OCI-LY7 (cell line): ENCODE data around the gene PPP1R16B. TPM values are rescaled to one million over a fixed set of nuclear protein-coding genes. Genes with fewer than 3 reads are reported as not detected.
A peak's percentile ranks its signal among the peaks of the same experiment; 100 is the strongest.

Experiments used
- BruUV-seq: library from RNA; stranded (reverse); fragments of 400-500 nt; replicated peaks from 2 replicates; lab custom pipeline; 2021; lab: Mats Ljungman, UMichigan
- CTCF ChIA-PET: fragments of 300-600 bp; sonication (Branson Sonifier 250); formaldehyde crosslinking; loops from one replicate; lab custom pipeline; 2022; ENCODE audit warnings: antibody characterized with exemption; ENCODE audit not compliant: unreplicated experiment; lab: Charles Lee
- POLR2A ChIA-PET: fragments of 300-600 bp; sonication (Branson Sonifier 250); formaldehyde crosslinking; loops from one replicate; lab custom pipeline; 2022; ENCODE audit warnings: antibody characterized with exemption; lab: Charles Lee
- DNase-seq: peaks from one replicate; pipeline ENCODE4 v3.0.0-alpha.2; 2015; ENCODE audit warnings: low spot score
- H2AFZ ChIP-seq: fragments of 200-600 bp; sonication (generic), shearing (Covaris generic); 2 replicates; pipeline ENCODE4 v1.6.1; 2014; ENCODE audit warnings: mild to moderate bottlenecking, antibody characterized with exemption, low read length, moderate library complexity
- H3K27ac ChIP-seq: fragments of 200-600 bp; sonication (generic); 2 replicates; pipeline ENCODE4 v1.5.1; 2014; ENCODE audit warnings: mixed run types, low read depth, mild to moderate bottlenecking, moderate library complexity, low read length, inconsistent platforms; ENCODE audit not compliant: poor library complexity, severe bottlenecking
- H3K36me3 ChIP-seq: fragments of 200-600 bp; sonication (generic); 2 replicates; pipeline ENCODE4 v1.6.1; 2014; ENCODE audit warnings: mild to moderate bottlenecking, antibody characterized with exemption, low read length, moderate library complexity, mixed read lengths; ENCODE audit not compliant: insufficient read depth
- H3K4me1 ChIP-seq: fragments of 200-600 bp; sonication (generic); 2 replicates; pipeline ENCODE4 v1.5.1; 2014; ENCODE audit warnings: mild to moderate bottlenecking, low read length; ENCODE audit not compliant: insufficient read depth, poor library complexity, severe bottlenecking
- H3K4me2 ChIP-seq: fragments of 200-600 bp; sonication (generic); 2 replicates; pipeline ENCODE4 v1.6.1; 2014; ENCODE audit warnings: mild to moderate bottlenecking, low read length
- H3K4me3 ChIP-seq: fragments of 200-600 bp; sonication (generic); 2 replicates; pipeline ENCODE4 v1.5.1; 2014; ENCODE audit warnings: mild to moderate bottlenecking, low read depth, low read length; ENCODE audit not compliant: poor library complexity, severe bottlenecking
- H3K79me2 ChIP-seq: fragments of 200-600 bp; sonication (generic); 2 replicates; pipeline ENCODE4 v1.6.1; 2016; ENCODE audit warnings: low read depth, mild to moderate bottlenecking, low read length, moderate library complexity, mixed read lengths; ENCODE audit not compliant: insufficient read depth
- H3K9me2 ChIP-seq: fragments of 200-600 bp; sonication (generic); 2 replicates; pipeline ENCODE4 v1.6.1; 2016; ENCODE audit warnings: mild to moderate bottlenecking, low read length, mixed read lengths; ENCODE audit not compliant: insufficient read depth
- H3K9me3 ChIP-seq: fragments of 200-600 bp; sonication (generic); 2 replicates; pipeline ENCODE4 v1.6.1; 2014; ENCODE audit warnings: mild to moderate bottlenecking, mixed run types, low read length, mixed read lengths
- H4K20me1 ChIP-seq: fragments of 200-600 bp; sonication (generic); 2 replicates; pipeline ENCODE4 v1.6.1; 2014; ENCODE audit warnings: mild to moderate bottlenecking, antibody characterized with exemption, low read length, moderate library complexity, mixed read lengths; ENCODE audit not compliant: insufficient read depth
- CTCF ChIP-seq: fragments of 200-600 bp; sonication (generic); conservative IDR thresholded peaks from 2 replicates; pipeline ENCODE4 v1.5.1; 2014; ENCODE audit warnings: mild to moderate bottlenecking, antibody characterized with exemption, low read length, moderate library complexity, mixed read lengths
- EZH2phosphoT487 ChIP-seq: fragments of 200-600 bp; sonication (generic); IDR thresholded peaks from 2 replicates; pipeline ENCODE4 v1.6.1; 2018; ENCODE audit warnings: low read depth, borderline replicate concordance, mild to moderate bottlenecking, mixed run types, antibody characterized with exemption, low read length, moderate library complexity, mixed read lengths
- intact Hi-C: fragments of 100-400 bp; cut with micrococcal nuclease; formaldehyde crosslinking; loops from one replicate; pipeline ENCODE4 v1.10.0; 2022; ENCODE audit not compliant: unreplicated experiment
- total RNA-seq, 2 experiments: library from RNA; depleted of rRNA in 1 of 2; stranded (reverse); fragments of >200 nt in 1 of 2; shearing (Covaris generic) in 1 of 2; gene quantifications; 2 replicates each; pipeline ENCODE4 v1.2.3, GENCODE V29; 2014 to 2022

PPP1R16B gene
- total RNA-seq, 2 experiments from 2014 or later, result 45.4 to 49.7 TPM

- Histone ChIP-seq H3K4me1 (peaks cover 53% of the 10 kb centered on the region), H3K27ac (peak overlapping the region; percentile 91), H3K4me3 (peak overlapping the region; percentile 52), H3K9me3 (no peaks in the 10 kb centered on the region), H4K20me1 (no peaks in the 10 kb centered on the region), H3K9me2 (no peaks in the 10 kb centered on the region), H2AFZ (peak overlapping the region; percentile 2; the same call in 1 of the 2 replicates), H3K79me2 (no peaks in the 10 kb centered on the region; the same call in 1 of the 2 replicates), H3K36me3 (peaks cover 39% of the 10 kb centered on the region), H3K4me2 (peak overlapping the region; percentile 93)
- TF ChIP-seq CTCF, result peak; percentile 86
- TF ChIP-seq EZH2phosphoT487, result no peak
- CTCF ChIA-PET, result interaction anchor here (0.6 to 3.3 kb wide), 9 partner anchors 11 to 141 kb away, joined by 3 to 34 read pairs (median 7); partner anchors contain the start of gene PPP1R16B
- peak; percentile 81 for DNase-seq
- intact Hi-C loops, result loop anchor here (1.0 to 5.0 kb wide), 6 partner anchors 18 to 247 kb away; no protein-coding TSS in a partner anchor
- POLR2A ChIA-PET, result interaction anchor here (1.0 to 4.0 kb wide), 11 partner anchors 12 to 88 kb away, joined by 3 to 85 read pairs (median 8); partner anchors contain the start of genes DHX35 and PPP1R16B
- no TSS peak for BruUV-seq
Observed at GRCh38 chr20:38893565-38894090, 88.1 kb downstream of the PPP1R16B start.

- Histone ChIP-seq H3K9me2 (no peaks in the 10 kb centered on the region), H4K20me1 (no peaks in the 10 kb centered on the region), H3K79me2 (no peaks in the 10 kb centered on the region; the same call in 1 of the 2 replicates), H3K4me3 (no peak overlapping the region), H3K9me3 (no peaks in the 10 kb centered on the region), H3K4me1 (peaks cover 53% of the 10 kb centered on the region), H2AFZ (no peak overlapping the region), H3K27ac (peak overlapping the region; percentile 91), H3K4me2 (peak overlapping the region; percentile 93), H3K36me3 (peaks cover 39% of the 10 kb centered on the region)
- 0 out of 2 replicates have a peak, but pooled peaks have one; percentile 5 for TF ChIP-seq CTCF
- TF ChIP-seq EZH2phosphoT487, result no peak
- CTCF ChIA-PET, result interaction anchor here (1.2 to 1.7 kb wide), 3 partner anchors 11 to 89 kb away, joined by 5 to 8 read pairs (median 6); partner anchors contain the start of gene PPP1R16B
- DNase-seq, result no peak
- intact Hi-C loops, result loop anchor here (1.0 to 5.0 kb wide), 2 partner anchors 143 to 162 kb away; no protein-coding TSS in a partner anchor
- BruUV-seq, result no TSS peak
- POLR2A ChIA-PET, result interaction anchor here (0.6 to 3.7 kb wide), 7 partner anchors 11 to 89 kb away, joined by 3 to 46 read pairs (median 6); partner anchors contain the start of genes DHX35 and PPP1R16B
Observed at GRCh38 chr20:38894091-38894847, 88.8 kb downstream of the PPP1R16B start.
